NAMALWA (cell line): Measurements from ENCODE around the gene DTNBP1.

Source experiments
- DNase-seq: peaks from one replicate; pipeline ENCODE4 v3.0.0-alpha.2; 2015; ENCODE audit warnings: low spot score

The DTNBP1 gene

DNA sequence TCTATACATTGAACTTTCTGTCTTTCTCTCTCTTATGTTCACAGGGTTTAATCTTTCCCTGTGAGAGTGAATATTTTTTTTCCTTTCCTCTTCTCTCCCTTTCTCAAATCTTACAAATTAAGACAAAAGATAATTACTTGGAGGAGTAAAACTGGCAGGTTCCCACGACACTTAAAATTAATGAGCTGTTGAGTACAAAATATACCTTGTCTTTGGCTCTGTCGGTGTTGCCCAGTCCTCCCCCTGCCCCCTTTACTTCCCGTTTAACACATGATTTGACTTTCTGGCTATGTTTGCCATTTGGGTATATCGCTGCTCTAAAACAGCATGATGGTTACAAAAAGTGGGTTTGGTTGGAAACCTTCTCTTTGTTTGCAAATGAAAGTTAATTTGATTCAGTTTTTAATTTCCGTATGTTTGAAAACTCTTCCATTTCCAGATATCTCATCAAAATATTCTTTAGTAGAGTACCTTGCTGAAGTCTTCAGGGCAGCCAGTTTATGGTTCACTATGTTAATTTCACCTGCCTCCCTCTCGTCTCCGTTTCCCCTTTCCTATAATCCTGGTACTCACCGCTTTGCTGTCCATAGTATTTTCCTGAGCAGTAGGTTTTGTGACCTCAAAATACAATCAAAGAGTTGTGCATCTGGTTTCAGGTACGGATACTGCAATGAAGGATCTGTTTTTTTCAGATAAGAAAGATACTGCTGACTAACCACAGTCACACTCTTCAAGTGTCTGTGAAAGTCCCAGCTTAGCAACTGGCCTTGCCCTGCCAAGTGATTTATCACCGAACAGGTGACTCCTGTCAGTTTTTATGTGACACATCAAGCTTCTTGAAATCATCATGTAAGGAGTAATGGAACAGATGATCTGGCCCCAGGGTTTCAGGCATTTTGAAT is 181.2 kb downstream of the DTNBP1 start:
- no peak for DNase-seq

GRCh38 chr6:15480525-15480924 is 182.3 kb downstream of the DTNBP1 start:
- DNase-seq, result no peak

- DNase-seq, result no peak
Measured at GRCh38 chr6:15479761-15480160, 183.1 kb downstream of the DTNBP1 start.

GRCh38 chr6:15477746-15478145 is 185.1 kb downstream of the DTNBP1 start:
- no peak for DNase-seq

GRCh38 chr6:15476631-15477380 is 186.0 kb downstream of the DTNBP1 start:
- no peak for DNase-seq

GRCh38 chr6:15475872-15476271 is 187.0 kb downstream of the DTNBP1 start:
- no peak for DNase-seq

DNA sequence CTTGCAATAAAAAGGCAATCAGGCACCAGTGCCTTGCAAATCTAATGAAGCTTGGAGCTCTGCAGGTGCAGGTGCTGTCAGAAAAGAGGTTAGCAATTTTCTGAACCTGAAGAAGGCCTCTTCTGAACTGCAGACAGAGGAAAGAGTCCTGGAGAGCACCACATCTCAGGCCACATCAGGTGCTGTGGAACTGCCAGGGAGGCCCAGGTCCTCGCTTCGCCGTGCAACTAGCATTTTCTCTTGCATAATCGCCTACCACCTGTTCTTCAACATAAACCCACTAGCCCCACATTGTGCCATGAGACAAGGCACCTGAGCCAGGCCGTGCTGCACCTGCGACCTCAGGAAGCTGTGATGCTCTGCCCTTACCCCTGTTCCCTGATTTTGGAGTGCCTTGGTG is 187.6 kb downstream of the DTNBP1 start:
- DNase-seq, result no peak

GRCh38 chr6:15474196-15474595 is 188.6 kb downstream of the DTNBP1 start:
- DNase-seq, result no peak

DNA sequence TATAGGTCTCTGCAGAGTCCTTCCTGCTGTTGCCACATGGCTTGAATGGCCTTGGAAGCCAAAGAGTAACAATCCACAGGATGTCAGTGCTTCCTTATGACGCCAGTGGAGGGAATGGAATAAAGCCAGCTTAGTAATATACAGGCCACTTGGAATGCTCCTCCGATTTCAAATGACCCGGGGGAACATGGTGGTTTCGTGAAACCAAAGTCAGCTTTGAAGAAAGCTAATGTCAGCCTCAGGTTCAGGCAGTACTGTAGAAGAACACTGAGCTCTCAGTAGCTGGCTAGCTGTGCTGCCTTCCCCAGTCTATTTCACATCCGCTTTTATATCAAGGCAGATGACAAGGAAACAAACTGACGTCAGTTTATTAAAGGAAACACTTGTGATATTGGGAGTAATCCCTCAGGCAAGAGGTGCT is 189.1 kb downstream of the DTNBP1 start:
- no peak for DNase-seq

DNA sequence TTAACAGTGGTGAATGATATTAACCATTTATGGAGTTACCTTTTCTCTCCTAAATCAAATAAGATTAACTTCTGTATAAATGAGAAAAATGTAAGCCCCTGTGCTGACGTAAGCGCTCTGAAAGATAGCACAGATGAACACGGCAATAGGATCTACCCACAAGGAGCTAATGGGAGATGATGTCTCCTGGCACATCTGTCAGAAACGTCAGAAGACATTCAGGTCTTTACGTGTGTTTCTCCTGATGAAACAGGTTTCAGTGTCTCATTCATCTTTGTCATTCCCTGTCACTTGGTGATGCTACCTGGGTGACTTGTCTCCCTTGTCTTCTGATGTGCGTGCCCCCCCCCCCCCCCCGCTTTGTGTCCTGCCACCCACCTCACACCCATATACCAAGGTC is 189.7 kb downstream of the DTNBP1 start:
- DNase-seq, result no peak
